ENCODE results near the gene TRIM62.
A peak's percentile ranks its signal among the peaks of the same experiment; 100 is the strongest.

Gene TRIM62

DNA sequence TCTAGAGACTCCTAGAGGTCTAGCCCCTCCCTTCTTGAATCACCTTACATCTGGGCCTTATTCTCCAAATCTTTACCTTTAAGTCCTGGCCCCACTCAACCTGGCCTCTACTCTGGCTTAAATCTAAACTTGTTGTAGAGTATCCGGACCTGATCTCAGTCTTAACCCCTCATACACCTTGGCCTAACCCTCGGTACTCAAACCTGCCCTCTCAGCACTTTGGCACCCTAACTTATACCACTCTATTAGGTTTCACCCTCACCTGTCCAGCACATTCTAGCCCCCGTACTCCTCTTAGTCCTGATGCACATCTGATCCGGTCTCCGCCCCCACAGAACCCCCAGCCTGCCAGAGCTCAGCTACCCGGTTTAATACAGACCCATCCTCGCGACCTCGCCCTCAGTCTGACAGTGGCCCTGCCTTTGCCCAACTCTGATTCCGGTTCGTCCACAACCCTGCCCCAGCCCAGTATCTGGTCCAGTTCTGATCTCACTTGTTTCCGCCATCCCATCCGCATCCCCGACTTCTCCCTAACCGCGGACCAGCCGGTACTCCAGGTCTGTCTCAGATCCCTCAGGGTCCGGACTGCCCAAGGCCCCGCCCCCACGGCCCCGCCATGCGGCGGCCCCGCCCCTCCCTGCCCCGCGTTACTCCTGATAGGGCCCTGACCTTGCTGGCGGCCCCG is 1.5 kb downstream of the TRIM62 start:
- peak; percentile 95 for DNase-seq

DNA sequence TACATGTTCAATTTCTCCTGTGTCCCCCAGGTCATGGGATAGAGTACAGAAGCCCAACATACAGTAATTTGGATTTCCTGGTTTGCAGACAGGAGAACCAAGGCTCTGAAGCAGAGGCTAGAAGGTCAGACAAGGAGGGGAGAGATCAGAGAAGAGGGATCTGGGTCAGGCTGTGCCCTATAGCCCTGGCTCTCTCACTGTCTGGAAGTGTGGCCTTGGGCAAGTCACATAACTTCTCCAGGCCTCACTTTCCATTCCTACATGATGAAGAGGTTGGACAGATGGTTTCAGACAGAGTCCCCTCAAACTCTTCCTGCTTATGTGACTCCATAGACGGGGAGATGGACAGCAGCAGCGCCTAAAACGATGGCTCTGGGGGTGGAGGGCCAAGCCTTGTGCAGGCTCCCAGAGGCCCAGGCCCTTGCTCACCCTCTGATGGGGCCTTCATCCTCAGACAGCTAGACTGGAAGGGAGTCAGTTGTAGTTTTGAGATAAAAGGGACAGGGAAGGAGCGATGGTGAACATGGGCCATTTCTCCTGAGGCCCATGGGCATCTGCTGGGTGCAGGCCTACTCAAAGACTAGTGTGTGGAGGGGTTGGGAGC is 2.9 kb downstream of the TRIM62 start:
- no peak for DNase-seq

DNA sequence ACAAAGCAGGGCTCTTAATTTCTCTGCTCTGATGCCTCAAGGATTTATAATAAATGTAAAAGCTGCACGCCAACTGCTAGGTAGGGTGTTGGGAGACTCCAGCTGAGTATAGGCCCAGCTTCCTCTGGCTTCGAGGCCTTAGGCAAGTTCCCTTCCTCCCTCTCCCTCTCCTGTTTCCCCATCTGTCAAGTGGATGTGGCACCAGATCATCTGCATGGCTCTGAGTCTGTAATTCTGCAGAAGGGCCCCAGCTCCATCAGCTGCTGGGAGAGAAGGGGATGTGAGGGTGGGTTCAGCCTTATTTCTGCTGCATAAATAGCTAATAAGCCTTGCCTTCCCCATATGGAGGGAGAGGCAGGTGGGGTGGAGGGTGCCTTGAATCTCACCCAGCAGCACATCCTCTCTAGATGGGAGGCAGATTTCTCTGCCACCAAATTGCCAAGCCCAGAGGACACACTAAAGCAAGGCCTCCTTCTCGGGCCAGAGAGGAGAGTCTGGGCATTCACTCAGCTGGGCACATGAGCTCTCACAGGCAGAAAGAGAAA is 3.8 kb downstream of the TRIM62 start:
- DNase-seq, result no peak

DNA sequence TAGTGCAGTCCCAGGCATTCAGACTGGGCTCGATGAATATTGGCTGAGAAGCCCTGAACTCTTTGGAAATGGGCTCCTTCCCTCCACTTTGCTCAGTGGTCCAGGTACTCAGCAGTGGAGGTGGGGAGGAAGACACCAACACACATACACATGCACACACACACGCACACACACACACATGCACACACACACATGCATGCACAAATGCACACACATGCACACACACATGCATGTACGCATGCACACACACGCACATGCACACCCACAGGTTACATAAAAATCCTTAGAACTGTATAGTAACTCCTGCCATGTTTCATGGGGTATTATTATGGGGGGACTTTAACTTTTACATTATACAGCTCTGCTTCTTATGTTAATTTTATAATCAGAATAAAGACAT is 5.0 kb downstream of the TRIM62 start:
- no peak for DNase-seq

DNA sequence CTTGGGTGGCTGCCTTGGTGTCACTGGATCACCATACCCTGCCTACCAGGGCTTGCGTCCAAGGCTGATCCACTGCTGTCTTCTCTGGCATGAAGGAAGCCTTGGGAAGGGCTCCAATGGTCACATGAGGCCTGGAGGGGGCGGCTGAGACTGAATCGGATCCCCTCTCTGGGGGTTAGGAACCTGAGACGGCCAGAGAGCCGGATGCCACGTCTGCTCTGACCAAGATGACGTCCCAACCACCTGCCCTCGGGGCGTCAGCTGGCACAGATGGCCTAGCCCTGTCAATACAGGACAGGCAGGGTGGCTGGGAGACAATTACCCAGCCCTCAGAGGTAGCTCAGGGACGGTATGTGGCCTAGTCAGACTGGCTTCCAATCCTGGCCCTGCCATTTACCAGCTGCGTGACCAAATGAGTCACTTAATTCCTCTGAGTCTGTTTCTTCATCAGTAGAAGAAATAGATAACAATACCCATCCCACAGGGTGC is 5.4 kb downstream of the TRIM62 start:
- peak; percentile 82 for DNase-seq

DNA sequence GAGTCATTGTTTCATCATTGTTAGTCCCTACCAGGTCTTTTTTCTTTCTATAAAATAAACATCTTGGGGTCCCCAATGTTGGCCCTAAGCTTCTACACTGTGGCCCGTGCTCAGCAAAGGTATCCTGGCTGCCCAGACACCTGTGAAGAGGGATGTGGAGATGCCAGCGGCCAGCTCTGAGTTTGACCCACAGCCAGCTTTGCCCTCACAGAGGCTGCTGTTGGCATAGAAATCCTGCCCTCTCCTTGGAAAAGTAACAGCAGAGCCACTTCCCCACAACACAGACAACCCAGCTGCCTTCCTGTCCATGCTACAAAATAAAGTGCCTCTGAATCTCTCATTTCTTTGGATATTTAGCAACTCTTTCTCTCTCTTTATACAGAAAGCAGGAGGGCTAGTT is 6.0 kb downstream of the TRIM62 start:
- no peak for DNase-seq

DNA sequence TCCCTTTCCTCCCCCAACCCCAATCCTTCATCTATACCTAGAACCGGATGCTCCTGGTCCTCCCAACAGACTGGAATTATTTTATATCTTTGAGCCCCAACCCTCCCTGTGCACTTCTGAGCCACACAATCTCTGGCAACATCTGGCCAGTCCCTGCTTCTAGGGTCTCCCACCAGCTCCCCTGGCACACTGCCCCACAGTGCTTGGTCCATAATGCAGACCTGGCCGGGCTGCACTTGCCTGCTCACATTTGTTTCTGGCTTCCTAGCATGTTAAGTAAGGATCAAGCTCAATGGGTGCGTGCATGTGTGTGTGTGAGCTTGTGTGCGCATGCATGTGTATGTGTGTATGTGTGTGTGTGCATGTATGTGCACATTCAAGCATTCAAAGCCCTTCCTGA is 8.8 kb downstream of the TRIM62 start:
- no peak for DNase-seq

DNA sequence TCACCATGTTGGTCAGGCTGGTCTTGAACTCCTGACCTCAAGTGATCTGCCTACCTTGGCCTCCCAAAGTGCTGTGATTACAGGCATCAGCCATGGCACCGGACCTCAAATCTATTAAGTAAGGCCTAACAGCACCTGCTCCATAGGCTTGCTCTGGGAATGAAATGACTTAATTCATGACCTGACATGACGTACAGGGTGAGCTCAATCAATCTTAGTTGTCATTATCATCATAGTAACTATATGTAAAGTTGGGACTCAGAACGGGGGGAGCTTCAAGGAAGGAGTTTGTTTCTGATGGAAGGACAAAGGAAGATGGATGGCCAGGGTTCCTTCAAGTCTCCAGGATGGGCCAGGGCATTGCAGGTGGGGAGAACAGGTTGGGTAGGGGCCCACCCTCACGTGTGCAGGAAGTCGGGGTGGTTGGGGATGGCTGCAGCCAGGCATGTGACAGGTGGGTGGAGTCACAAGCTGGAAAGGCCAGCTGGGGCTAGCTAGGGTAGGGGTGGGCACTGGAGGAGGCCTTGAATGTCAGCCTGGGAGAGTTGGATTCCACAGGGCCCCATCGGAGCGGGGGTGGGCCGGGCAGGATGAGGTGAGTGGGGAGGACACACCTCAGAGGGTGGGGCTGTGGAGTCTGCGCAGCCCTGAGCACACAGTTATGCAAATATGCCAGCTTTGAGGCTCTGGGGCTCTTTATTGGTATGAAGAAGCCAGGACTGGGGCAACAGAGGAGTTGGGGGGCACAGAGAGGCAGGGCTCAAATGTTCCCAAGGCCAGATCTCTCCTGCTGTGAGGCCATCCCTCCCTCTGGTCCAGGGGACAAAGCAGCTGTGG is 9.6 kb downstream of the TRIM62 start:
- no peak for DNase-seq

DNA sequence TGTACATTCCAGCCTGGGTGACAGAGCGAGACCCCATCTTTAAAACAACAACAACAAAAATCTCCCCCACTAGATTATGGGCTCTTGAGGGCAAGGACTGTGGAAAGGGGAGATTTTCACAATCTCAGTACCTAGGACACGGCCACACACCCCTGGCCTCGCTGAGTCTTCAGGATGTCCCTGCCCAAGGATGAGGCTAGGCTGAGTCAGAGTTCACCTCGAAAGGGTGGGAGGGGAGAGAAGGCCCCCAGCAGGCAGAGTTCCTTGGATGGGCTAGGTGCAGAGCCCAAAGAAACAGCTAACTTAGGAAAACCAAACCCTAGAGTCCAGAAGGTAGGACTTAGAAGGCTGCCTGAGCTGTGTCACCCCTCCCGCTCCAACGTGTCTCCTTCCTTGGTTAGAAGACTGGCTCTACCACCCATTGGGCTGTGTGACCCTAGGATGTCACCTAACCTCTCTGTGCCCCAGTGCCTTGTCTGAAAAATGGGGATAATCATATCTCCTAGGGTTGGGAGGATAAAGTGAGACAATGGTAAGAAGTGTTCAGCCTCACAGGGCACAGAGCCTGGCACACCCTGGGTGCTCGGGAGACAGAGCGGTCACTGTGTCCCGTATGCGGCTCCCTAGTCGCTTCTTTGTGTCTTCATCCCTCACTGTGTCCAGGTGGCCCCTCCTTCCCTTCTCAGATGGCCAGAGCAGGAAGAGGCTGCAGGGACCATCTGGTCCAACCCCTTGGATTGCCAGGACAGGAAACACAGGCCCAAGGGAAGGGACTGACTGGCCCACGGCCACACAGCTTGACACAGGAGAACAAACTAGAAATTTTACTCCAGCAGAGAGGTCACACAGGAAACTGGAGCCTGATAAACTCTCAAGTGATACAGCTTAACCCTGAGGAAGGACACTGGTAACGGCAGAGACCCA is 11.2 kb downstream of the TRIM62 start:
- no peak for DNase-seq

DNA sequence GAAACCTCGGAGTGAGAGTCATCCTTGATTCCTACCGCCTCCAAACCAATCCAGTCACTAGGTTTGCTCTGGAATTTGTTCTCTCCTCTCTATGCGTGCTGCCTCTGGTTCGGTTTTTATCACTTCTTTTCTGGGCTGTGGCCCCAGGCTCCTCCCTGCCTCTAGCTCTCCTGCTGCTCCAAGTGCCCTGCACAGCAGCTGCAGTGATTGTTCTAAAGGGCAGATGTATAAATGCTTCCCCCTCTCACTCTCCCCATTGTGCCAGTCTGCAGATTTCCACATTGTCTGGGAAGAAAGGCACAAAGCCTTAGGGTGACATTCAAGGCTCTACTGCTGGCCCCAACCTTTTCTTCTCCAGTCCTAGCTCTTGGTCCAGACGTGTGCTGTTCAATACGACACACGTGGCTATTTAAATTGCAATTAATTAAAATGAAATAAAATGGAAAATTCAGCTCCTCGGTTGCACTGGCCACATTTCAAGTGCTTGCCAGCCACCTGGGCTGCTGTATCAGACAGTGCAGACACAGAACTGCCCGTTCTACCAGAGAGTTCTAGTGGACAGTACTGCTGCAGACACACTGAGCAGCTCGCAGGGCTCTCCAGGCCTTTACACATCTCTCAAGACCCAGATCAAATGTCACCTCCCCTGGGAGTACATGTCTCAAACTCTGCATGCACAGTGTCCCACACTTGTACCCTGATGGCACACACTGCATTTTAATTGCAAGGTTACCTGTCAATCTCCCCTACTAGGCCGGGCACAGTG is 12.4 kb downstream of the TRIM62 start:
- no peak for DNase-seq

DNA sequence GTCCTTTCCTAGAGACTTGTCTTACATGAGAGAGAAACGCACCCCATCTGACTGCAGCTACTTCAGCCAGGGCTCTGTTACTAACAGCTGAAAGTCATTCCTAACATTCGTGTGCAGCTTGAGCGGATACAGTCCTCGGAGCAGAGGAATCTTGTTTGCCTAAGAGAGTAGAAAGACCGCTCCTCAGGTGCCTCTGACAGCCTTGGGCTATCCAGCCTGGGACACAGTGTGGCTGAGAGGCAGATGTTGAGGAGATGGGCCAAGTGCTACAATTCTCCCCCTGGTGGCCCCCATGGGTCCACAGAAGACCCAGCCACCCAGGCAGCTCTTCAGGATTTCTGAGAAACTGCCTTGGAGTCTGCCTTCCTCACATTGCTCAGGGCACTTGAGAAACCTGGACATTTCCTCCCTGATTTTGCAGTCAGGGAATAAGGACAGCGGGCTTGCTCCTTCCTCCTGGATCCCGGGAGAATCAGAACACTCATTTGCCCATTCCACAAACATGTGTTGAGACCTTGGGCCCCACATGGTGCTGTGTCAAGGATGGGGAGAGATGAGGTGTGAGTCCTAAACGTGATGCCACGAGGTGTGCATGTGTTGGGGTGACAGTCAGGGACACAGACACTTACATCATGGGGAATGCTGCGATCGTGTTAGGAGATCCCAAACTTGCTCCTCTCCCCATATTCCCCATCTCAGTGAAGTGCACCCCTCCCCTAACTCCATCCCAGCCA is 13.1 kb downstream of the TRIM62 start:
- no peak for DNase-seq

DNA sequence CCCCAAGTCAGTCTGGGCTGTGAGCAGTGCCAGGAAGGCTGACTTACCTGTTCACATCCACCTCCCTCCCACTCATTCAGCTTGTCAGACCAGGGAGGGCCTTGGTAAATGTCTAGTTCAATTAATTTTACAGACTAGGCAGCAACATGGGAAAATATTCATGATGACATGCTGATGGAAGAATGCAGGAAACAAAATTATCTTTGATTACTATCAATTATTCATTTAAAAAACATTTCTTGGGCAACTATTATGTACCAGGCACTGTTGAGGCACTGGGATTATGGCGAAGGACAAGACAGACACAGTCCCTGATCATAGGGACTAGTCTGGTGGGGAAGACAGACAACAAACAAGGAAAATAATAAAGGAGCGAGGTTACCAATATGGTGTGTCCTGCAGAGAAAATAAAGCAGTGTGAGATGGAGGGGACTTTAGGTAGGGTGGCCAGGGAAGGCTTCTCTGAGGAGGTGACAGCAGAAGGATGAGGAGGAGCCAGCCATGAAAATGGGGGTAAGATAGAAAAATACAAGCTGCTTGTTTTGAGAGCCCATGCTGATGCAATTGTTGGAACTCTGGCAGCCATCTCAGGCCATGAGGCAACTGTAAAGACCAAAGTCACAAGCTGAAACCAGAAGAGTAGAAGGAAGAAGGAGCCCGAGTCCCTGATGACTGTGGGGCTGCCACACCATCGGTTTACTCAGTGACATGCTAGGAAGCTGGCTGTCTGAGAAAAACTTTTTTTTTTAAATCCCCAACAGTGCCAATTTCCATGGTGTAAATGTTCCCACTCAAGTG is 14.0 kb downstream of the TRIM62 start:
- no peak for DNase-seq

DNA sequence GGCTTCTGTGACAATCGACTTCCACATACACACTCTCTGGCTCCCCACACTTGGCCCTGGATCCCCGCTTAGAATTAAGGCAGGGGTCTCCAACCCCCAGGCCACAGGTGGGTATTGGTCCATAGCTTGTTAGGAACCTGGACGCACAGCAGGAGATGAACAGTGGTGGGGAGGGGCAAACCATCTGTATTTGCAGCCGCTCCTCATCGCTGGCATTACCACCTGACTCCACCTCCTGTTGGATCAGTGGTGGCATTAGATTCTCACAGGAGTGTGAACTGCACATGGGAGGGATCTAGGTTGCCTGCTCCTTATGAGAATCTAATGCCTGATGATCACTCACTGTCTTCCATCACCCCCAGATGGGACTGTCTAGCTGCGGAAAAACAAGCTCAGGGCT is 16.0 kb downstream of the TRIM62 start:
- DNase-seq, result no peak

DNA sequence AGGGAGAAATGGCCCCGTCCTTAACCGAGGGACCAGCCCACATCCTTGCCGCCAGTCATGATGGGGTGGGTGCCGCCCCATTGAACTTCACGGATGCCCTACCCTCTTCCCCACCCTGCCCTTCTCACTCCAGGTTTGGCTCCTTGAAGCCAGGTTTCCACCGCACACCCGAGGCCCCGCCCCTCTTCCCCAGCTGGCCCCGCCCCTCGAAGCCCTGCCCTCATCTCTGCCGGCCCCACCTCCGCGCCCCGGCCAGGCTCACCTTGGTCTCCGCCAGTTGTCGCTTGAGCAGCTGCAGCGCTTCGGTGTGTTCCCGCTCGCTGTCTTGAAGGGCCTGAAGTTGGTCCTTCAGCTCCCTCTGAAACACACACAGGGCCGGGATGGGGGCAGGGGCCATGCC is 16.6 kb downstream of the TRIM62 start:
- no peak for DNase-seq

DNA sequence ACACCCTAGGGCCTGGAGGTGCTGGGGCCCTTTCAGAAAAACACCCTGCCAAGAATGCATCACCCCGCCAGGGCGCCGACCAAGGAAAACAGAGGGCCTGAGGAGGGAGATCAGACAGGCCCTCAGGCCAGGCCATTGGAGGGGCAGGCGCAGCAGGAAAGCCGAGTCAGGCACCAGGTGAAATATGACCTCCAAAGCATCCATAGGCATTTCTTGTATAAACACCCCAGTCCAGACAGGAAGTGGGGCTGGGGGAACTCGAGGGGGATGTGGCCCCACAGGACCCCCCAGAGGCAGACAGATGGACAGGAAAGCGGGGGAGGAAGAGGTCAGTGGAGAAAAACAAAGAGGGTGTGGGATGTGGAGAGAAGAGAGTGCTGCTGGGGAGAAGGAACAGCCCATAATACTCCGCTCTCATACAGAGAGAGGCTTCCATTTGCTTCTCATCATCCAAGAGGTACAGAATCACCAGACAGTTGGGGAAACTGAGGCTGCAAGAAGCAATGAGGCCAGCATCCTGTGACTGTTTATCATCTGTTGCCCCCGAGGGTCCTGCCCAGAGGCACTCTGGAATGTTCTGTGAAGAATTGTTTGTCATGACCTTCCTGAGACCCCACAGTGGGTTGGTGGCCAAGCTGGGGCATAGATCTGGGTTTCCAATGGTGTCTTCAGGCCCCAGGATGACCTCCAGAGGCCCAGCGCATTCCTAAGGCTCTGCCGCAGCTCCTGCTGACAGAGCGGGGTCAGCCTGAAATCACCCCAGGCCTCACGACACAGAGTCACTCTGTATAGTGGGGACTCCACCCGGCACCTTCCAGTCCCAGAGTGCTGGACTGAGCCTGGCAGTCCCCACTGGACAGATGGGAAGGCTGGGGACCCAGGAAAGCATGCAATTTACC is 18.0 kb downstream of the TRIM62 start:
- peak; percentile 46 for DNase-seq

DNA sequence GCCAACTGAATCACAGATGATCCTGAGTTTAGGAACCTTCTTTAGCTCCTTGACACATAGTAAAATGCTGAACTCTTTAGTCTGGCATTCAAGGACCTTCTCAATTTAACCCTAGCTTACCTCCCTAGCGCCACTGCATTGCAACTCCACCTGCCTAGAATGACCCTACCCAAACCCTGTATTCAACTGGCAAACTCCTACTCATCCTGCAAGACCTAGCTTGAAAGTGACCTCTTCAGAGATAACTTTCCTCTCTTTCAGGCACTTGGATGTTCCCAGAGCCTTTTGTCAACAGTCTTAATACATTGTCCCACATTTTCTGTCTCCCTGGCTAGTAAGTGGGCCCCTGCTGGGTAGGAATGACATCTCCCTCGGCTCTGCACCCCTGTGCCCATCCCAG is 19.7 kb downstream of the TRIM62 start:
- no peak for DNase-seq

DNA sequence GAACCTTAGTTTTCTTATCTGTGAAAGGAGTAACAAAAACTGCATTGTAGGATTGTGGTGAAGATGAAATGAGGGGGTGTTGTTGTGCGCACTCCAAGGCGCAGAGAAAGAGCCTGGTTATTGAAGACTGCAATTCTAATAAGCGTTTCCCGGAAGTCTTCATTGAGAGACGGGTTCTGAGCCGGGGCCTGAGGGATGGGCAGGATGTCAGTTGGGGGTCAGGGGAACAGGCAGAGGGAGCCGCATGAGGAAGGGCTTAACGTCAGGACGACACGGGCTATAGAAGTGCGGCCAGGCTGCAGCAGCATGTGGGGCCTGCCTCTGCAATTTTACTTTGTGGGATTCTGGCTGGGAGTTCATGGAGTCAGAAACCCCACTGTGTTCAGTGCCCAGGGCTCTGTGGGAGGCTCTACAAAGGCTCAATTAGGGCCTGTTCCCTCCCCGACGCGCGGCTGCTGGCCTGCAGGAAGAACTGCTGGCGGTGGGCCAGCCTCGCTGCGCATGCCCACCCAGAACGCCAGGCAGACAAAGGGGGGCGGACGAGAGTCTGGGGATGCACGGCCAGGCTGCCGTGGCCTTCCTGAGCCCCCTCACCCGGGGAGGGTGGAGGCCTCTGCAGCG is 20.7 kb downstream of the TRIM62 start:
- peak; percentile 86 for DNase-seq

DNA sequence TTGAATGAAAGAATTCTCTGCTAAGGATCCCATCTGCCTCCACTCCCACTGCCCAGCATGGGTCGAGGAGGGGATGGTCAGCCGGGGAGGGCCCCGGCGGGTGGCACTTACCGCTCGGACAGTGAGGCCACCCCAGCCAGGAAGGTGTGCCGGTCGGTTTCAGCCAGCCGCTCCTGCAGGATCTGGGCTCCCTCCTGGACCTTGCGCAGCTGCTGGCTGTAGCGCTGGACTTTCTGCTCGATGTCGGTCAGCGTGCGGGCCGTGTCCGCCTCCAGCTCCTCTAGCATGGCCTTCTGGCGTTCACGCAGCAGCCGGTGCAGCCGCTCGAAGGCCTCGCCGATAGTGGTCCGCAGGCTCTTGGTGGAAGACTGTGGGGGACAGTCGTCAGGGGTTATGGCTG is 22.3 kb downstream of the TRIM62 start:
- no peak for DNase-seq

DNA sequence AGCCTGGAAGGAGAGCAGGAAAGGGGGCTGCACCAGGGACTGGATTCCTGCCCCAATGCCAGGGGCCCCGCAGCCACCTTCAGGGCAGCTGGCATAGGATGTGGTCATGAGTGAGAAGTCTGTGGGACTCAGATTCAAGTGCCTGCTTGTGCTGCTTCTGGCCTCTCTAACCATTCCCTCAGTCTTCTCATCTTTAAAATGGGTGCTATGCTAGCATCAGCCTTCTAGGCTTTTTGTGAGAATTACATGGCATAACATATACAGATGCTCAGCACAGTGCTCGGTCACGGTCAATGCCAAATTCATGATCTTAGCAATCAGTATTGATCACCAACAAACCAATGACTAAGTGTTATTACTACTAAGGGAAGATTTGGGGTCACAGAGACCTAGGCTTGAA is 23.5 kb downstream of the TRIM62 start:
- no peak for DNase-seq
